HEK293T (cell line): ENCODE measurements around the gene THTPA.
"Not testable (repeated sequence)": the region's sequence is repeated elsewhere in the genome, so short reads cannot be mapped to it uniquely, and the experiment has no call there.

Source experiments
- ARNT ChIP-seq: fragments of 450-650 bp; IDR thresholded peaks from 2 replicates; pipeline ENCODE4 v1.6.1; 2017; ENCODE audit warnings: mild to moderate bottlenecking
- BHLHE40 ChIP-seq: fragments of 450-650 bp; IDR thresholded peaks from 2 replicates; pipeline ENCODE4 v1.6.1; 2016; ENCODE audit warnings: mild to moderate bottlenecking, moderate library complexity, borderline replicate concordance
- CTBP1 ChIP-seq: fragments of 450-650 bp; IDR thresholded peaks from 2 replicates; pipeline ENCODE4 v1.6.1; 2016; ENCODE audit warnings: borderline replicate concordance
- ELF4 ChIP-seq: fragments of 450-650 bp; IDR thresholded peaks from 2 replicates; pipeline ENCODE4 v1.6.1; 2017; ENCODE audit warnings: antibody characterized with exemption
- FOXK2 ChIP-seq: fragments of 450-650 bp; IDR thresholded peaks from 2 replicates; pipeline ENCODE4 v1.6.1; 2016; ENCODE audit warnings: mild to moderate bottlenecking
- L3MBTL2 ChIP-seq: fragments of 450-650 bp; conservative IDR thresholded peaks from 2 replicates; pipeline ENCODE4 v1.6.1; 2016; ENCODE audit warnings: mild to moderate bottlenecking
- SUZ12 ChIP-seq: fragments of 450-650 bp; IDR thresholded peaks from 2 replicates; pipeline ENCODE4 v1.6.1; 2016; ENCODE audit warnings: mild to moderate bottlenecking
- TARDBP ChIP-seq: fragments of 450-650 bp; IDR thresholded peaks from 2 replicates; pipeline ENCODE4 v1.6.1; 2016
- TF ChIP-seq, protein P1 (sequence below): fragments of 450-650 bp; IDR thresholded peaks from 2 replicates; pipeline ENCODE4 v1.6.1; 2016

DNA sequence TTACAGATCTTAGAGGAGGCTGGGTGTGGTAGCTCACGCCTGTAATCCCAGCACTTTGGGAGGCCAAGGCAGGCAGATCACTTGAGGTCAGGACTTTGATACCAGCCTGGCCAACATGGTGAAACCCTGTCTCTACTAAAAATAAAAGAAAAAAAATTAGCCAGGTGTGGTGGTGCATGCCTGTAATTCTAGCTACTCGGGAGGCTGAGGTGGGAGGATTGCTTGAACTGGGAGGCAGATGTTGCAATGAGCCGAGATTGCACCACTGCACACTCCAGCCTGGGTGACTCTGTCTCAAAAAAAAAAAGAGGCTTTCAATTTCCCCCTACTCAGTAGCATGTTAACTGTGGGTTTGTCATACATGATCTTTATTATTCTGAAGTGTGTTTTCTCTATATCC lies 38.1 kb downstream of the THTPA start:
- TF ChIP-seq ARNT, FOXK2, TARDBP, CTBP1, SUZ12, BHLHE40, L3MBTL2, ELF4: not testable (repeated sequence)
- TF ChIP-seq, protein P1, sequence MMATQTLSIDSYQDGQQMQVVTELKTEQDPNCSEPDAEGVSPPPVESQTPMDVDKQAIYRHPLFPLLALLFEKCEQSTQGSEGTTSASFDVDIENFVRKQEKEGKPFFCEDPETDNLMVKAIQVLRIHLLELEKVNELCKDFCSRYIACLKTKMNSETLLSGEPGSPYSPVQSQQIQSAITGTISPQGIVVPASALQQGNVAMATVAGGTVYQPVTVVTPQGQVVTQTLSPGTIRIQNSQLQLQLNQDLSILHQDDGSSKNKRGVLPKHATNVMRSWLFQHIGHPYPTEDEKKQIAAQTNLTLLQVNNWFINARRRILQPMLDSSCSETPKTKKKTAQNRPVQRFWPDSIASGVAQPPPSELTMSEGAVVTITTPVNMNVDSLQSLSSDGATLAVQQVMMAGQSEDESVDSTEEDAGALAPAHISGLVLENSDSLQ: not testable (repeated sequence)
